Loucy (cell line): ENCODE results near the gene KDELR1.

ENCODE experiments used
- H2AFZ ChIP-seq: fragments of 200-600 bp; sonication (generic); 2 replicates; pipeline ENCODE4 v1.6.0; 2016; ENCODE audit warnings: antibody characterized with exemption, mild to moderate bottlenecking, low read length, moderate library complexity
- H3F3A ChIP-seq: fragments of 200-600 bp; 2 replicates; pipeline ENCODE4 v1.6.0; 2016; ENCODE audit warnings: antibody characterized with exemption, low read depth, mild to moderate bottlenecking
- H3K27me3 ChIP-seq: fragments of 200-600 bp; sonication (generic); 2 replicates; pipeline ENCODE4 v1.6.1; 2014; ENCODE audit warnings: low read length, mild to moderate bottlenecking; ENCODE audit not compliant: insufficient read depth, poor library complexity, severe bottlenecking
- H3K36me3 ChIP-seq: fragments of 200-600 bp; sonication (generic); 2 replicates; pipeline ENCODE4 v1.6.1; 2016; ENCODE audit warnings: low read length; ENCODE audit not compliant: insufficient read depth
- H3K4me1 ChIP-seq: fragments of 200-600 bp; sonication (generic); 2 replicates; pipeline ENCODE4 v1.5.1; 2014; ENCODE audit warnings: low read length, mild to moderate bottlenecking; ENCODE audit not compliant: insufficient read depth, poor library complexity, severe bottlenecking
- H3K4me2 ChIP-seq: fragments of 200-600 bp; sonication (generic); 2 replicates; pipeline ENCODE4 v1.6.0; 2014; ENCODE audit warnings: antibody characterized with exemption, low read length, low read depth, mild to moderate bottlenecking; ENCODE audit not compliant: poor library complexity, severe bottlenecking
- H3K4me3 ChIP-seq: fragments of 200-600 bp; sonication (generic); 2 replicates; pipeline ENCODE4 v1.5.1; 2014; ENCODE audit warnings: low read length, mild to moderate bottlenecking, mixed read lengths; ENCODE audit not compliant: poor library complexity, severe bottlenecking
- H3K79me2 ChIP-seq: fragments of 200-600 bp; sonication (generic); 2 replicates; pipeline ENCODE4 v1.6.1; 2014; ENCODE audit warnings: low read length; ENCODE audit not compliant: insufficient read depth
- H3K9ac ChIP-seq: fragments of 200-600 bp; sonication (generic); 2 replicates; pipeline ENCODE4 v1.6.0; 2014; ENCODE audit warnings: mild to moderate bottlenecking, low read depth, low read length, moderate library complexity; ENCODE audit not compliant: poor library complexity, severe bottlenecking
- H3K9me2 ChIP-seq: fragments of 200-600 bp; sonication (generic); replicated peaks from 2 replicates; pipeline ENCODE4 v1.6.1; 2016; ENCODE audit warnings: low read depth, low read length, mixed read lengths
- H3K9me3 ChIP-seq: fragments of 200-600 bp; sonication (generic); 2 replicates; pipeline ENCODE4 v1.6.1; 2014; ENCODE audit warnings: mild to moderate bottlenecking, antibody characterized with exemption, low read length, low read depth; ENCODE audit not compliant: insufficient read depth
- H4K20me1 ChIP-seq: fragments of 200-600 bp; sonication (generic); 2 replicates; pipeline ENCODE4 v1.6.0; 2014; ENCODE audit warnings: antibody characterized with exemption, low read length, mild to moderate bottlenecking; ENCODE audit not compliant: insufficient read depth, poor library complexity, severe bottlenecking
- EZH2phosphoT487 ChIP-seq: fragments of 200-600 bp; IDR thresholded peaks from 2 replicates; pipeline ENCODE4 v1.6.1; 2018; ENCODE audit warnings: antibody characterized with exemption, mild to moderate bottlenecking, moderate library complexity, borderline replicate concordance
- TF ChIP-seq, protein P1 (sequence below): fragments of 200-600 bp; sonication (generic); conservative IDR thresholded peaks from 2 replicates; pipeline ENCODE4 v1.5.1; 2014; ENCODE audit warnings: mild to moderate bottlenecking, antibody characterized with exemption, low read length

The KDELR1 gene

GRCh38 chr19:48361912-48362311 is 29.4 kb downstream of the KDELR1 start:
- Histone ChIP-seq H3K79me2 (peaks cover 4% of the 10 kb centered on the region; the same call in 1 of the 2 replicates), H3K4me1 (peaks cover 13% of the 10 kb centered on the region), H3K4me3 (no peak overlapping the region), H4K20me1 (no peaks in the 10 kb centered on the region), H3K4me2 (no peak overlapping the region), H3K9me2 (no peaks in the 10 kb centered on the region), H3K9ac (no peak overlapping the region), H3K36me3 (no peaks in the 10 kb centered on the region), H3F3A (no peaks in the 10 kb centered on the region), H2AFZ (no peak overlapping the region), H3K9me3 (no peaks in the 10 kb centered on the region), H3K27me3 (no peaks in the 10 kb centered on the region)
- TF ChIP-seq EZH2phosphoT487, result no peak
- TF ChIP-seq, protein P1, sequence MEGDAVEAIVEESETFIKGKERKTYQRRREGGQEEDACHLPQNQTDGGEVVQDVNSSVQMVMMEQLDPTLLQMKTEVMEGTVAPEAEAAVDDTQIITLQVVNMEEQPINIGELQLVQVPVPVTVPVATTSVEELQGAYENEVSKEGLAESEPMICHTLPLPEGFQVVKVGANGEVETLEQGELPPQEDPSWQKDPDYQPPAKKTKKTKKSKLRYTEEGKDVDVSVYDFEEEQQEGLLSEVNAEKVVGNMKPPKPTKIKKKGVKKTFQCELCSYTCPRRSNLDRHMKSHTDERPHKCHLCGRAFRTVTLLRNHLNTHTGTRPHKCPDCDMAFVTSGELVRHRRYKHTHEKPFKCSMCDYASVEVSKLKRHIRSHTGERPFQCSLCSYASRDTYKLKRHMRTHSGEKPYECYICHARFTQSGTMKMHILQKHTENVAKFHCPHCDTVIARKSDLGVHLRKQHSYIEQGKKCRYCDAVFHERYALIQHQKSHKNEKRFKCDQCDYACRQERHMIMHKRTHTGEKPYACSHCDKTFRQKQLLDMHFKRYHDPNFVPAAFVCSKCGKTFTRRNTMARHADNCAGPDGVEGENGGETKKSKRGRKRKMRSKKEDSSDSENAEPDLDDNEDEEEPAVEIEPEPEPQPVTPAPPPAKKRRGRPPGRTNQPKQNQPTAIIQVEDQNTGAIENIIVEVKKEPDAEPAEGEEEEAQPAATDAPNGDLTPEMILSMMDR, result no peak

GRCh38 chr19:48359123-48359522 is 32.2 kb downstream of the KDELR1 start:
- Histone ChIP-seq H3K4me1 (peaks cover 6% of the 10 kb centered on the region), H3K27me3 (no peaks in the 10 kb centered on the region), H3K4me3 (no peak overlapping the region), H3K36me3 (no peaks in the 10 kb centered on the region), H3K79me2 (peaks cover 4% of the 10 kb centered on the region; the same call in 1 of the 2 replicates), H2AFZ (no peak overlapping the region), H3F3A (no peaks in the 10 kb centered on the region), H3K4me2 (no peak overlapping the region), H3K9ac (no peak overlapping the region), H3K9me2 (no peaks in the 10 kb centered on the region), H4K20me1 (no peaks in the 10 kb centered on the region), H3K9me3 (no peaks in the 10 kb centered on the region)
- TF ChIP-seq, protein P1, result no peak
- TF ChIP-seq EZH2phosphoT487, result no peak

GRCh38 chr19:48355365-48355954 is 35.9 kb downstream of the KDELR1 start:
- H2AFZ ChIP-seq, result no peak overlapping the region
- H3F3A ChIP-seq, result no peaks in the 10 kb centered on the region
- no peak overlapping the region for H3K4me3 ChIP-seq
- TF ChIP-seq, protein P1, result no peak
- no peak for TF ChIP-seq EZH2phosphoT487
- no peaks in the 10 kb centered on the region for H4K20me1 ChIP-seq
- no peak overlapping the region for H3K4me2 ChIP-seq
- no peaks in the 10 kb centered on the region for H3K27me3 ChIP-seq
- no peaks in the 10 kb centered on the region for H3K4me1 ChIP-seq
- no peak overlapping the region for H3K9ac ChIP-seq
- H3K79me2 ChIP-seq, result no peaks in the 10 kb centered on the region
- H3K9me3 ChIP-seq, result no peaks in the 10 kb centered on the region
- no peaks in the 10 kb centered on the region for H3K9me2 ChIP-seq
- no peaks in the 10 kb centered on the region for H3K36me3 ChIP-seq
